ENCODE results near the gene PRKACA. TPM values are rescaled to one million over a fixed set of nuclear protein-coding genes. Genes with fewer than 3 reads are reported as not detected.

The PRKACA gene
- polyA plus RNA-seq, 2 of the 4 experiments (the other 2 are of a cell fraction): 10.0 to 40.9 TPM

DNA sequence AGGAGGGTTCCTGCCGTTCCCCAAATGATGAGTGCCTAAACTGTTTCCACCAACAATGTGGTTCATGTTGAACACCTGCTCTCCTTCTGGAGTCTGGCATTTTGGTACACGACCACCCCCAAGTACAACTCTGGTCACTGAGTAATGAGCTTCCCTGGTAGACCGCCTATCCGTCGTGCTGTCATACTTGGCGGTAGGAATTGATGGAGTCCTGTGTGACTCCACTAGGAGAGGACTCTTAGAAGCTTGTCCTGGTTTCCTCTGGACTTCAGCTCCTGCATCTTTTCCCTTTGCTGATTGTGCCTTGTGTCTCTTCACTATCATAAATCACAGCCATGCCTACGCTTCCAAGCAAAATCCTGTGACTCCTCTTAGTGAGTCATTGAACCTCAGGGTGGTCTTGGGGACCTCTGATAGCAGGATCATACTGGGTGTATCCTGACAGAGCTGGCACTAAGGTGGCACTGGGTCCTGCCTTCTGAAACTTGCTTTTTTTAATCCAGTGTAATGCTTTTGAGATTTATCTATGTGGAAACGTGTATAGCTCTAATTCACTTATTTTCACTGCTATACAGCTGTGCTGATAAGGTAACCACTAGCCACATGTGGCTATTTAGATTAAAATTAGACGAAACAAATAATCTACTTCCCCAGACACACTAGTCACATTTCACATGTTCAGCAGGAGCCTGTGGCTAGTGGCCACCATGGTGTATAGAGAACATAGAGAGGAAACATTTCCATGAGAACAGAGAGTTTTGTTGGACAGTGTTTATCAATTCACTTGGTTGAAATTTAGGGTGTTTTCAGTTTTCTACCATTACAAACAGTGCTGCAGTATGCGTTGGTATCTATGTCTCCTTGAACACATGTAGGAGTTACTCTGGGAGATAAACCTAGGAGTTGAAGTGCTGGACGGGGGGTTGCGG, 25.0 kb upstream of the PRKACA start:
- no peak overlapping the region for H3K4me2 ChIP-seq
- 87% methylated on average over 12 of the region's 12 CpGs for WGBS (ENCODE audit: missing lambda C conversion rate)
- no peaks in the 10 kb centered on the region for H3K9me3 ChIP-seq
- ChIA-PET POLR2A (no interaction called here), CTCF (no interaction called here)
- TF ChIP-seq ZNF302 (CRISPR knock-in tag; IDR thresholded peaks at IDR 0.05): no peak
- TF ChIP-seq ESRRA (IDR thresholded peaks at IDR 0.05; ENCODE audit: borderline replicate concordance, low read length): no peak
- no peak for TF ChIP-seq RCOR1 (IDR thresholded peaks at IDR 0.05; ENCODE audit: low read depth, low read length)
- no peak for TF ChIP-seq KDM5A (IDR thresholded peaks at IDR 0.05)
- no peak for TF ChIP-seq NPAS2 (CRISPR knock-in tag; IDR thresholded peaks at IDR 0.05; ENCODE audit: borderline replicate concordance)
- TF ChIP-seq POLR2A (IDR thresholded peaks at IDR 0.05; ENCODE audit: low read length): no peak
- TF ChIP-seq HOXA7 (CRISPR knock-in tag; IDR thresholded peaks at IDR 0.05): no peak
- TF ChIP-seq RFX5 (IDR thresholded peaks at IDR 0.05): no peak
- DNase-seq (ENCODE audit: low read depth in 1 of 2, low spot score in 1 of 2) (no peak), ATAC-seq (no peak), FAIRE-seq (no peak)
- H3K4me1 ChIP-seq: 0 out of 3 replicates have a peak, but pooled peaks cover 5% of the 10 kb centered on the region
- no peak overlapping the region for H3K4me3 ChIP-seq
- H3K27ac ChIP-seq: no peak overlapping the region

DNA sequence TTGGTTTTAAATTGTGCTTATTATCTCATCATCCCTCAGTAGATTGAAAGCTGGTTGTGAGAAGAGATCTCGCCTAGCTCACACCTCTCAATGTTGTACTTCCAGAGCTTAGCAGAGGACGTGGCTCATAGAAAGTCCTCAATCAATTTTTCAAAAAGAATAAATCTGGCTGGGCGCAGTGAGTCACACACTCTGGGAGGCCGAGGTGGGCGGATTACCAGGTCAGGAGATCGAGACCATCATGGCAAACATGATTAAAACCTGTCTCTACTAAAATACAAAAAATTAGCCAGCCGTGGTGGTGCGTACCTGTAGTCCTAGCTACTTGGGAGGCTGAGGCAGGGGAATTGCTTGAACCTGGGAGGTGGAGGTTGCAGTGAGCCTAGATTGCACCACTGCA, 23.5 kb upstream of the PRKACA start:
- FAIRE-seq (no peak), DNase-seq (ENCODE audit: low read depth in 1 of 2, low spot score in 1 of 2) (no peak), ATAC-seq (no peak)
- TF ChIP-seq CEBPB (IDR thresholded peaks at IDR 0.05): no peak
- no peak for TF ChIP-seq KDM5A (IDR thresholded peaks at IDR 0.05)
- TF ChIP-seq HOXB5 (CRISPR knock-in tag; IDR thresholded peaks at IDR 0.05): no peak
- TF ChIP-seq RNF2 (IDR thresholded peaks at IDR 0.05; ENCODE audit: borderline replicate concordance, low read depth): no peak
- TF ChIP-seq ZSCAN20 (CRISPR knock-in tag; IDR thresholded peaks at IDR 0.05): no peak
- TF ChIP-seq CBX8 (IDR thresholded peaks at IDR 0.05): no peak
- no peak for TF ChIP-seq HEYL (CRISPR knock-in tag; IDR thresholded peaks at IDR 0.05)
- TF ChIP-seq HDAC2 (IDR thresholded peaks at IDR 0.05): no peak
- TF ChIP-seq SREBF2 (IDR thresholded peaks at IDR 0.05): no peak
- TF ChIP-seq, protein P1, sequence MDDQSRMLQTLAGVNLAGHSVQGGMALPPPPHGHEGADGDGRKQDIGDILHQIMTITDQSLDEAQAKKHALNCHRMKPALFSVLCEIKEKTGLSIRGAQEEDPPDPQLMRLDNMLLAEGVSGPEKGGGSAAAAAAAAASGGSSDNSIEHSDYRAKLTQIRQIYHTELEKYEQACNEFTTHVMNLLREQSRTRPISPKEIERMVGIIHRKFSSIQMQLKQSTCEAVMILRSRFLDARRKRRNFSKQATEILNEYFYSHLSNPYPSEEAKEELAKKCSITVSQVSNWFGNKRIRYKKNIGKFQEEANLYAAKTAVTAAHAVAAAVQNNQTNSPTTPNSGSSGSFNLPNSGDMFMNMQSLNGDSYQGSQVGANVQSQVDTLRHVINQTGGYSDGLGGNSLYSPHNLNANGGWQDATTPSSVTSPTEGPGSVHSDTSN (IDR thresholded peaks at IDR 0.05): no peak
- TF ChIP-seq, protein P2, sequence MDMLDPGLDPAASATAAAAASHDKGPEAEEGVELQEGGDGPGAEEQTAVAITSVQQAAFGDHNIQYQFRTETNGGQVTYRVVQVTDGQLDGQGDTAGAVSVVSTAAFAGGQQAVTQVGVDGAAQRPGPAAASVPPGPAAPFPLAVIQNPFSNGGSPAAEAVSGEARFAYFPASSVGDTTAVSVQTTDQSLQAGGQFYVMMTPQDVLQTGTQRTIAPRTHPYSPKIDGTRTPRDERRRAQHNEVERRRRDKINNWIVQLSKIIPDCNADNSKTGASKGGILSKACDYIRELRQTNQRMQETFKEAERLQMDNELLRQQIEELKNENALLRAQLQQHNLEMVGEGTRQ (IDR thresholded peaks at IDR 0.05): no peak
- TF ChIP-seq CHD4 (IDR thresholded peaks at IDR 0.05; ENCODE audit: borderline replicate concordance): no peak
- no peak for TF ChIP-seq MYC (IDR thresholded peaks at IDR 0.05; ENCODE audit: borderline replicate concordance, low read length)
- no peak for TF ChIP-seq RARB (CRISPR knock-in tag; IDR thresholded peaks at IDR 0.05)
- TF ChIP-seq RAD21 (conservative IDR thresholded peaks at IDR 0.05 in 1 of 2, IDR thresholded peaks at IDR 0.05 in 1 of 2): no peak
- no peak for TF ChIP-seq EHMT2 (IDR thresholded peaks at IDR 0.05; ENCODE audit: low read depth)
- TF ChIP-seq KDM1A (IDR thresholded peaks at IDR 0.05; ENCODE audit: low read depth): no peak
- no peak for TF ChIP-seq NR3C1 (IDR thresholded peaks at IDR 0.05)
- TF ChIP-seq JUNB (IDR thresholded peaks at IDR 0.05): no peak
- no peak for TF ChIP-seq TP53 (CRISPR knock-in tag; IDR thresholded peaks at IDR 0.05)
- Histone ChIP-seq H3K27ac (no peak overlapping the region), H3K4me3 (no peak overlapping the region), H3K9me3 (no peaks in the 10 kb centered on the region), H3K4me2 (no peak overlapping the region), H3K4me1 (0 out of 3 replicates have a peak, but pooled peaks cover 5% of the 10 kb centered on the region)
- 88% methylated on average over 8 of the region's 8 CpGs for WGBS (ENCODE audit: missing lambda C conversion rate)
- POLR2A ChIA-PET: no interaction called here
- CTCF ChIA-PET: interaction anchor here (1.3 to 1.8 kb wide), 2 partner anchors 10 to 65 kb away, joined by 4 read pairs; no protein-coding TSS in a partner anchor

Data from A549 (cell line).